Stimulated activated CD4-positive, alpha-beta T cell treated with anti-CD3 and anti-CD28 coated beads, TNF-alpha, amount 100 ng/mL, for 4 hours (primary cell): ENCODE data around the gene PNPLA7.
A peak's percentile ranks its signal among the peaks of the same experiment; 100 is the strongest.
"Not testable (repeated sequence)": the region's sequence is repeated elsewhere in the genome, so short reads cannot be mapped to it uniquely, and the experiment has no call there.

Source experiments
- DNase-seq, 3 experiments: peaks; one replicate each; pipeline ENCODE4 v3.0.0-alpha.2; 2020; ENCODE audit warnings: low read depth in 3 of 3

Gene PNPLA7

DNA sequence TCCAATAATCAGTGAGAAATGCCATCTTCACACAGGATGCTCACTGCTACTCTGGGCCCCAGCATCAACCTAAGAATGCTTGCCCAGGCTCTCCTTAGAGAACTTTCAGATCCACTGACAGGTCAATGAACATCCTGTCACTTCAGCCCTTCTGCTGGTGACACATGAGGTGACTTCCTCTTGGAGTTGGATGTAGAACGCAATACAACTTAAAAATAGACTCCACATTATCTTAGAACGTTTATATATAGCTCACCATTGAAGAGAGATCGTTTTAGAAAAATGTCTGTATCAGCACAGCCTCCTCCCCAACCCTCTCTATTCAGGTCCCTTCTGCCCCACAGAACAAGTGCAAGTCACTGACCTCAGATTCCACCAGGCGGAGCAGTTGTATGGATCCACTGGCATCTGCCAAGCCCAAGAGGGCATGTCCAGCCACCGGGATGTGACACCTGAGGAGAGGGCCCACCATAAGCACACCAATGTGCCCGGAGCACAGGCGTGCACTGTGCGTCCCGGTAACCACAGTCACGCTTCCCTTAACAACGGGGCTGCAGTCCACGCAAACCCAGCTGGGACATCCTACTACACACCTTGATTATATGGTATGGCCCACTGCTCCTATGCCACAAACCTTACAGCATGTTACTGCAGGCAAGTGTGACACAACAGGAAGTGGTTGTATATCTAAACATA lies 25.7 kb upstream of the PNPLA7 start:
- DNase-seq, result no peak

DNA sequence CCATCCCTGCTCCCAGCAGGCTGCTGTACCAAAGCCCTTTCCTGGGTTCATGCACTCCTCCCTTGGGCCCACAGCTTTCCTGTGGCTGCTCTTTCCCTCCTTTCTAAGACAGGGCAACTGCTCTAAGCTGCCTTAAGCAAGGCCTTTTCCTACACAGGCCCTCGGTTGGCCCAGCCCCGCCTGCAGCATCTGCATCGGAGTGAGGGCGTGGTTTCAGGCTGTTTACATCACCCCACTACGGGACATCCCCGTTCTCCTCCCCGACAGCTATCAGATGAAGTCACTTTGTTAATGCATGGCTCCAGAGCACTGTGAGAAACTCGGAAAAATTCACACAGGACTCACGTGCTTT lies 25.1 kb upstream of the PNPLA7 start:
- no peak for DNase-seq

DNA sequence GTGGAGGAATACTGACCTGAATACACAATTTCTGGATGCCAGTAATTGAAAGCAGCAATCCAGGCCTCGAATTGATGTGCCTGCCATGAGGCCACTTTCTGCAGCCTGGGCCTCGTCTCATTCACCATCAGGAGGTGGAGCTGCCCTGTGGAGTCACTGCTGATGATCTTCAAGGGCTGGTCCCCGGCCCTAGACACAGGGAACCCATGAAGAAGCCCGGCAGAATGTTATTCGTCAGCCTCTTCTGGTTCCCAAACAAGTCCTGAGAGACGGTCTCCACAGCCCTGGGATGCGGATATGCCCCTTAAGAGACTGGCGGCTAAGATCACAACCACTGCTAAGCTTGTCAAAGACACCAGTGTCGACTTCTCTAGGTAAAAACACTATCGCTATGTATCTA lies 24.0 kb upstream of the PNPLA7 start:
- no peak for DNase-seq

DNA sequence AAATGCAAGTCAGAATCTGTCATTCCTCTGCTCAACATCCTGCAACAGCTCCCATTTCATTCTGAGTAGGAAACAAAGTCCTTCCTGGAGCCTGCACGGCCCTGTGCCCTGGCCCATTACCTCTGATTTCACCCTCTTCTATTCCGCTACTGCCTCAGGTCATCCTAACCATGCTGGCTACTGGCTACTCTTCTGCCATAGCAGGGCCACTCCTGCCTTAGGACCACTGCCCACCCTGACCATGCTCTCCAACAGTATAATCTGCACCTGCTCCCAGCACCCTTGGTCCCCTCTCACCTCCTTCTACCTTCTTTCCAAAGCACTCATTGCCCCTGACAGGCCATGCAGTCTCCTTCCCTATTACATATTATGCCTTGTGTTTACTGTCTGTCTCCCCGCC lies 20.4 kb upstream of the PNPLA7 start:
- no peak for DNase-seq

DNA sequence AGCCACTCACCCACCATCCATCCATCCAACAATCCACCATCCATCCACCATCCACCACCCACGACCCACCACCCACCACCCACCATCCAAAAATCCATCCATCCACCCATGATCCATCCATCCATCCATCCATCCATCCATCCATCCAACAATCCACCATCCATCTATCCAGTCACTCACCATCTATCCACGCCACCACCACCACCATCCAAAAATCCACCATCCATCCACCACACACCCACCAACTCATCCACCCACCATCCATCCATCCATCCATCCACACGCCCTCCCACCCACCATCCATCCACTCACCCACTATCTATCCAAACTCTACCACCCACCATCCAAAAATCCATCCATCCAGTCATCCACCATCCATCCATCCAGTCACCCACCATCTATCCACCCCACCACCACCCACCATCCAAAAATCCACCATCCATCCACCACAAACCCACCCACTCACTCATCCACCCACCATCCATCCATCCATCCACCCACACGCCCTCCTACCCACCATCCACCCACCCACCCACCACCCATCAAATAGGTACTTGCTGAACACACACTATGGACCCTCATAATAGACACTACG lies 19.5 kb upstream of the PNPLA7 start:
- DNase-seq, result no peak

DNA sequence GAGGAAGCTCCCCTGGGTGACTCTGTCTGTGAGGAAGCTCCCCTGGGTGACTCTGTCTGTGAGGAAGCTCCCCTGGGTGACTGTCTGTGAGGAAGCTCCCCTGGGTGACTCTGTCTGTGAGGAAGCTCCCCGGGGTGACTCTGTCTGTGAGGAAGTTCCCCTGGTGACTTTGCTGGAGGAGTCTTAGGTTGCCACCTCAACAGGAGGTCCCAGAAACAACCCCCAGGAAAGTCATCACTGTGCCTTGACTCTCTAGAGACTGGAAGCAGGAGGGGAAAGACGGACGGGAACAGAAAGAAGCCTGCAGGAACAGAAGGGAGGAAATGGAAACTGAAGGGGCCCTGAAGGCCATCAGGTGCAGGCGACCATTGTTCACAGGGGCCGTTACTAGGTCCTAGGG lies 18.2 kb upstream of the PNPLA7 start:
- not testable (repeated sequence) for DNase-seq

DNA sequence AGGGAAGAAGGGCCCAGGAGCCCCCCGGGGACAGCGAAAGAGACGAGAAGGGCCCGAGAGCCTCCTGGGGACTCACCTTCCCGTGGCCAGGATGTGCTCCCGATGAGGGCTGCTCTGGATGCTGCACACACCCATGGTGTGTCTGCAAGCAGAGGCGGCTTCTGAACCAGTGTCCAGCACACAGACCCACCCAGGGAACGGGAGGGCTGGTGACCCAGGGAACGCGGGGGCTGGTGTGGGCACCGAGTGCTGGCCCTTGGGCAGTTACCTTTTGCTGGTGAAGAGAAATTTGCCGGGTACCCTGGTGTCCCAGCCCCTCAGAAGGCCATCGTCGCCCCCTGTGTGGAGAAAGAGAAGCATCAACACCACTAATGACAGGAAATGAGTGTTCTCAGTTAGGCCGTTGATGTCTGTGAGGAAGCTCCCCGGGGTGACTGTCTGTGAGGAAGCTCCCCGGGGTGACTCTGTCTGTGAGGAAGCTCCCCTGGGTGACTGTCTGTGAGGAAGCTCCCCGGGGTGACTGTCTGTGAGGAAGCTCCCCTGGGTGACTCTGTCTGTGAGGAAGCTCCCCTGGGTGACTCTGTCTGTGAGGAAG lies 14.7 kb upstream of the PNPLA7 start:
- DNase-seq, result no peak

DNA sequence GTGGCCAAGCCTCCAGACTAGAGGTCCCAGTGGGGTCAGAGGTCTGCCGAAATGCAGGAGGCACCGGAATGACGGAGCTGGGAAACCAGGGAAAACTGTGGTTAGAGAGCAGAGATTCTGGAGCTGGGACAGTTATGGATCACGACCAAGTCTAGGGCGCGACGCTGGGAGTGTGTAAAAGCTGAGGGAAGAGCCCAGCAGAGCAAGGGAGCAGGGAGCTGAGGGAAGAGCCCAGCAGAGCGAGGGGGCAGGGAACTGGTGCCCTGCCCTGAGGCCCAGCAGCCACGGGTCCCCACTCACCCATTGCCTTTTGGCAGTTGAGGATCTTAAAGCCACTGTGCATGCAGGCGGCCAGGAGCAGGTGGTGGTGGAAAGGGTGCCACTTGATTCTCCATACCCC lies 13.9 kb upstream of the PNPLA7 start:
- DNase-seq, result no peak

DNA sequence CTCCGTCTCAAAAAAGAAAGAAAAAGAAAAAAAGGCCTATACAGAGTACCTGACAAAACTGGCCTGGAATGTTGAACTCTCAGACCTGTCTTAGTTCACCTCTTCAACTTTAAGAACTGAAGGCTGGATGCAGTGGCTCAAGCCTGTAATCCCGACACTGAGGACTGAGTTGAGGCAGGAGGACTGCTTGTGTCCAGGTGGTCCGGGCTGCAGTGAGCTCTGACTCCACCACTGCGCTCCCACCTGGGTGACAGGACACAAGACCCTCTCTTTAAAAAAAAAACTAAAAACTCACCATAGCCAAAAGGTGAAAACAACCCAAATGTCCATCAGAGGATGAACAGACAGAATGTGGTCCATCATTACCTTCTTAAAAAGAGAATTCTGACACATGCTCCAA lies 7.9 kb upstream of the PNPLA7 start:
- no peak for DNase-seq

DNA sequence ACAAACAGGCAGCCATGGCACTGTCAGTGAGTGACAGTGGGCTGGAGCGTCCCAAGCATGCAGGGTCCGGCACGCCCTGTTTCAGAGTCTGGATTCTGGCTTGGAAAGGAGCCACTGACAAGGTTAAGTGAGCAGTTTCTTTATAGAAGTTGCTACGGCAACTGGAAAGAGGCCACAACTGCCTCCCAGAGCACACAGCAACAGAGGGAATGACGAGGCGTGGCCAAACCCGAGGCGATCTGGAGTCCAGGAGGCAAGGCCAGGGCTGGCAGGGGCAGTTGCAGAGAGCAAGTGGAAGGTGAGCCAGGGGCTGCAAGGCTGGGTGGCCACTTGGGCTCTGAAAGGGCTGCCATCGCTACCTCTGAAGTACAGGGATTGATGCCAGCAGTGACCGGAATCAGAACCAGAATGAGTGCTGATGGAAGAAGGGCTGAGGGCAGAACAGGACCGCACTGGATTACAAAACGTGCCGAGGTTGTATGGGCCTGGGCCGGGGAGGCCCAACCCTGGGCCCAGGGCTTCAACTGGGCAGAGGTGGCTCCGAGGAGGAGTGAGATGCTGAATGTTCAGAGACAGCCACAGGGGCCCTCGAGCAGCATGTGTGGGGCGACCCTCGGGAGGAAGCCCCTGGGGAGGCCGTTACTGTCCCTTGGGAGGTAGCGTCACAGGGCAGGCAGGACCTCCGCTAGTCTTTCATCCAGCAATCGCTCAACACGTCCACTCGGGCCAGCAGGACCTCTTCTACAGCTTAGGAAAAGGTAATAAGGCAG lies 6.1 kb upstream of the PNPLA7 start:
- no peak for DNase-seq

DNA sequence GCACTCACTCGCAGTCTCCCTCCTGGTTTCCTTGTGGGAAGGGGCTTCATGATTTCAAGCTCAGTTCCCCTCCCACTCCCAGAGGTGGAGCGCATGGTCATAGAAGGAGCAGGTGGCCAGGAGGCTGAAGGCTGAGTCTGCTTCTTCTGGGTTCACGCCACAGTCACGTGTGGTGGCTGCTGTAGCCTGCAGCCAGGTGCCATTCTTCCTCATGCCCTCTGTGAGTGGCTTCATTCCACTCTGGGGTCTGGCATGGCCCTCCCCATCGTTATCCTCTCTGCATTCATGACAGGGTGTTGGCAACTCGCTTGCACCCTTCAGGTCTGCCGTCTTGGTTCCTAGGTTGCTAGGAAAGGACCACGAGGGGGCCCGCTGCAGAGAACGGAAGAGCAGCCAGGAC lies 5.0 kb upstream of the PNPLA7 start:
- DNase-seq, result no peak

DNA sequence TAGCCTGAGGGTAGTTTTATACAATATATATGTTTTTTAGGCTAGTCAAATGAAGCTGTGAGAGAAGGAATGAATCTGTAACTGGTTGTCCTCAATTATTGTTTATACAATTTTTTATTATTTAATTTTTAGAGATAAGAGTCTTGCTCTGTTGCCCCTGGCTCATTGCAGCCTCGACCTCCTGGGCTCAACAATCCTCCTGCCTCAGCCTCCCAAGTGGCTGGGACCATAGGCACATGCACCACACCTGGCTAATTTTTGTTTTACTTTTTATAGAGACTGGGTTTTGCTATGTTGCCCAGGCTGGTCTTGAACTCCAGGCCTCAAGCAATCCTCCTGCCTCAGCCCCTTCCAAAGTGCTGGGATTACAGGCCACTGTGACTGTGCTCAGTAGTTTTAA lies 4.1 kb upstream of the PNPLA7 start:
- no peak for DNase-seq

DNA sequence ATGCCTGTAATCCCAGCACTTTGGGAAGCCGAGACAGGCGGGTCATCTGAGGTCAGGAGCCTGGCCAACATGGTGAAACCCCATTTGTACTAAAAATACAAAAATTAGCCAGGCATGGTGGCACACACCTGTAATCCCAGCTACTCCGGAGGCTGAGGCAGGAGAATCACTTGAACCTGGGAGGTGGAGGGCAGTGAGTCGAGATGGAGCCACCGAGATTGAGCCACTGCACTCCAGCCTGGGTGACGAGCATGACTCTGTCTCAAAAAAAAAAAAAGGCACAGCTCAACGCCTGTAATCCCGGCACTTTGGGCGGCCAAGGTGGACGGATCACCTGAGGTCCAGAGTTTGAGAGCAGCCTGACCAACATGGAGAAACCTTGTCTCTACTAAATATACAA lies 3.5 kb upstream of the PNPLA7 start:
- DNase-seq, result not testable (repeated sequence)

DNA sequence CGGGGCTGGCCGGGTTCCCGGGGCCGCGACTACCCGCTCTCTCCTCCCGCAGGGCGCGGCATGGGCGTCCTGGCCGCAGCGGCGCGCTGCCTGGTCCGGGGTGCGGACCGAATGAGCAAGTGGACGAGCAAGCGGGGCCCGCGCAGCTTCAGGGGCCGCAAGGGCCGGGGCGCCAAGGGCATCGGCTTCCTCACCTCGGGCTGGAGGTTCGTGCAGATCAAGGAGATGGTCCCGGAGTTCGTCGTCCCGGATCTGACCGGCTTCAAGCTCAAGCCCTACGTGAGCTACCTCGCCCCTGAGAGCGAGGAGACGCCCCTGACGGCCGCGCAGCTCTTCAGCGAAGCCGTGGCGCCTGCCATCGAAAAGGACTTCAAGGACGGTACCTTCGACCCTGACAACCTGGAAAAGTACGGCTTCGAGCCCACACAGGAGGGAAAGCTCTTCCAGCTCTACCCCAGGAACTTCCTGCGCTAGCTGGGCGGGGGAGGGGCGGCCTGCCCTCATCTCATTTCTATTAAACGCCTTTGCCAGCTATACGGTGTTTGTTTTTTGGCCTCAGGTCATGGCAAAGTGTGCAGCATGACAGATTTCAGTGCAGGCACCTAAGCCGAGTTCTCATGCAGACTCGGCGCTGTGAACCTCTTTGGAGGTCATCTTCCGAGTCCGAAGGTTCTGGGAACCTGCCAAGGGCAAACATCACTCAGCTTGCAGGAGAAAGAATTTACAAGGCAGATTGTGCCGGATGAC lies 2.0 kb upstream of the PNPLA7 start:
- DNase-seq, result no peak

DNA sequence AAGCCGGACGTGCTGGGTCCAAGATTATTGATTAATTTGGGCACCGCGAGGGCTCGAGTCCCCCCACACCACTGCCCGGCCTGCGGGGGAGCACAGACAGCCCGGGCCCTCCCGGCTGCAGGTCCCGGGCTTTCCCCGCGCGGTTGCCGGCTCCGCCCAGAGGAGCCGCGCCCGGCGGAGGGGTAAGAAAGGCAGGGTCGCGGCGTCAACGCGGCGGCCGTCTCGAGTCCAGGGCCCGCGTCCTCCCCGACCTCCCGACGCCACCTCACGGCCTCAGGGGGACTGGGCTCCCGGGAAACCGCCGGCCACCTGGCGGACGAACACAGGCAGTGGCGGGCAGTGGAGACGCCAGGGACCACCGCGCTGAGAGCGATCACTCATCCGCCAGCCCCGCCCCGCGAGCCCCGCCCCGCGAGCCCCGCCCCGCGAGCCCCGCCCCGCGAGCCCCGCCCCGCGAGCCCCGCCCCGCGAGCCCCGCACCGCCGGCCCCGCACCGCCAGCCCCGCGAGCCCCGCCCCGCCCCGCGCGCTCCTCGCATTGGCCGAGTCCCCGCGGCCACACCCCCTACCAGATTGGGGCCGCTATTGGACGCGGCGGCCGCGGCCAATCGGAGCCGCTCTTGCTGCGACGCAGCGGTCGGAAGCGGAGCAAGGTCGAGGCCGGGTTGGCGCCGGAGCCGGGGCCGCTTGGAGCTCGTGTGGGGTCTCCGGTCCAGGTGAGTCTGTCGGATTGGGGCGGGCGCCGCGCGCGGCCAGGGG lies 1.2 kb upstream of the PNPLA7 start, which contains the start of gene MRPL41:
Gene MRPL41, plus strand, starts transcription at position 616 of the 758 bp plus-strand sequence. CDS start 203 bp downstream, outside the sequence.
- DNase-seq, result peak; percentile 74 to 76 (median 75)

DNA sequence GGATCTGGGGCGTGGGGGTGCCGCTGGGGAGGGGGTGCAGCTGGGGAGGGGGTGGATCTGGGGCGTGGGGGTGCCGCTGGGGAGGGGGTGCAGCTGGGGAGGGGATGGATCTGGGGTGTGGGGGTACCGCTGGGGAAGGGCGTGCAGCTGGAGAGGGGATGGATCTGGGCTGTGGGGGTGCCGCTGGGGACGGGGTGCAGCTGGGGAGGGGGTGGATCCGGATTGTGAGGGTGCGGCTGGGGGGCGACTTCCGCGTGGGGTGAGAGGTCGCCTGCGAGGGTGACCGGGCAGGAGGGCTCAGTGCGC lies 709 bp upstream of the PNPLA7 start:
- DNase-seq, result not testable (repeated sequence)

DNA sequence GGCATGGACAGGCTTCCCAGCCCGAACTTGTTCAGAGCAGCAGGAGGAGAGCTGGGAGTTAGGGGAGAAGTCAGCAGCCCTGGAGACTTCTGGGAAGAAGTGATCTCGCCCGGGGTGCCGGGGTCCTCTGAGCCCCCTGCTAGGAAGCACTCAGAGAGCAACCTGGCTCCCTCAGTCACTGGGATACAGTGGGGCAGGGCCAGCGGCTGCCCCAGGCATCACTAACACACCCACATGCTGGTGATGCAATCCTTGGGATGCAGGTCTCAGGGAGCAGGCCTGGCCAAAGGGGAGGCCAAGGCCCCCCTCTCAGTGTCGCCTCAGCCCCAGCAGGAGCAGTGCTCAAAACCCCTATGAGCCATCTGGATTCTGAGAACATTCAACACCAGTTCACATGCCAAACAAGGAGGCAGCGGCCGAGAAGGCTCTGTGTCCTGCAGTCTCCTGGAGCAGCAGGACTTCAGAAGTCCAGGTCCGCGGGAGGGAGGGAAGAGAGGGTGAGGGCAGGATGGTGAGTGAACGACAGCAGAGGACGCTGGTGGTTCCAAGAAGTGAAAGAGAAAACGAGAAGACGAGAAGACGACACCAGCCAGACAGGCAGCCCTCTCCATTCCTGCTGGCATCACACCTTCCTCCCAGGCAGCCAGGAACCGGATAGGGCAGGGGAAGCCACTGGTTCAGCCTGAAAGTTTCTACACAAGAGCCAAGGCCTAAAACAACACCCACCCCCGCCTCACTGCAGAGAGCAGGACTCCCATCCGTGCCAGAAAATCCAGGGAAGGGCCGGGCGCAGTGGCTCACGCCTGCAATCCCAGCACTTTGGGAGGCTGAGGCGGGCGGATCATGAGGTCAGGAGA lies 2.3 kb downstream of the PNPLA7 start:
- no peak for DNase-seq

DNA sequence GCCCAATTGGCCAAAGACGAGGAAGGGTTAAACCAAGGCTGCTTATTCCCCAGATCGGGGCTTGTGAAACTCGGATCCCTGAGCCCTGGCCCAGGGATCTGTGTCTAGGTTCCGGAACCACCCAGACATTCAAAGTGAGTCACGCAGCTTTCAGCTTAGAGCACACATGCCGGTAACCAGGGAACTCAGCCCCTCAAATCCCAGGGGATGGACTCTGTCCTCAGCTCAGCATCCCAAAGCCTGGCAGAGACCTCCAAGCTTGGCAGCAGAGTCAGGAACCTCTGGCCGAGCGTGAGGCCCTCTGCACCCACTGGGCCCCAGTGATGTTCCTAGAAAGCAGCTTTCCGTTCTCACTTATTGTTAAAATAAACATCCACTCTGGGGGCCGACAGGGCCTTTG lies 5.1 kb downstream of the PNPLA7 start:
- DNase-seq, result no peak

DNA sequence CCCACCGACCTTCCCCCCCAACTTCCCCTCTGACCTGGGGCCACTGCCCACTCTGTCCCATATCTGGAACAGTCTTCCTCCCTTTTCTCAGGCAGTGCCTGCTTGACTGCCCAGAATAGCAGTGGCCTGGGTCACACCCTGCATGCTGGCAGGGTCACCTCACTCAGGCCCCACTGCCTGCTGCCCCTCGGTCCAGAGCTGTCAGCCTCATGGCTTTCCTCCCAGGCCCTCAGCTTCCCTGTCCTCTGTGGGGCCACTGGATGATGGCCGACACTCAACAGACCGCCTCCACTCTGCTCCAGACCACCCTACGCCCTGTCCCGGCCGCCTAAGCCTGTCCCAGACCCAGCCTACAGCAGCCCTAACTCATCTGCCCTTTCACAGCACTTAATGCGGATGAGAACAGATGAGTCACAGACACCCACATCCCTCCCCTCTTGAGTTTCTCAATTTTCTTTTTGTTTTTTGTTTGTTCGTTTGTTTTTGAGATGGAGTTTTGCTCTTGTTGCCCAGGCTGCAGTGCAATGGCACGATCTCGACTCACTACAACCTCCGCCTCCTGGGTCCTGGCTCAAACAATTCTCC lies 5.9 kb downstream of the PNPLA7 start:
- no peak for DNase-seq
